ENCODE measurements around the gene MPP2. TPM values are rescaled to one million over a fixed set of nuclear protein-coding genes. Genes with fewer than 3 reads are reported as not detected.

The MPP2 gene
- total and polyA plus RNA-seq, 2 donors from 2014 or later: 1.2 to 2.7 TPM

GRCh38 chr17:43892647-43892952 is 14.7 kb downstream of the MPP2 start:
- Histone ChIP-seq H3K27me3 (ENCODE audit: control insufficient read depth, insufficient read depth, low read length) (no peaks in the 10 kb centered on the region), H3K4me1 (ENCODE audit: control insufficient read depth in 2 of 3, insufficient read depth in 2 of 3, low read depth in 1 of 3, low read length in 3 of 3) (no peaks in the 10 kb centered on the region), H3K9me3 (ENCODE audit: control insufficient read depth in 2 of 3, insufficient read depth in 1 of 3, low read length in 3 of 3) (no peaks in the 10 kb centered on the region), H3K36me3 (ENCODE audit: control insufficient read depth in 2 of 3, insufficient read depth in 3 of 3, low read length in 3 of 3) (no peaks in the 10 kb centered on the region), H3K27ac (ENCODE audit: low read depth in 2 of 2, low read length in 2 of 2) (no peak overlapping the region), H3K9ac (ENCODE audit: low read length in 3 of 3) (no peak overlapping the region), H3K4me3 (ENCODE audit: low read length in 3 of 3) (no peak overlapping the region)
- FAIRE-seq (no peak), DNase-seq (no peak)
- TF ChIP-seq, protein P1, sequence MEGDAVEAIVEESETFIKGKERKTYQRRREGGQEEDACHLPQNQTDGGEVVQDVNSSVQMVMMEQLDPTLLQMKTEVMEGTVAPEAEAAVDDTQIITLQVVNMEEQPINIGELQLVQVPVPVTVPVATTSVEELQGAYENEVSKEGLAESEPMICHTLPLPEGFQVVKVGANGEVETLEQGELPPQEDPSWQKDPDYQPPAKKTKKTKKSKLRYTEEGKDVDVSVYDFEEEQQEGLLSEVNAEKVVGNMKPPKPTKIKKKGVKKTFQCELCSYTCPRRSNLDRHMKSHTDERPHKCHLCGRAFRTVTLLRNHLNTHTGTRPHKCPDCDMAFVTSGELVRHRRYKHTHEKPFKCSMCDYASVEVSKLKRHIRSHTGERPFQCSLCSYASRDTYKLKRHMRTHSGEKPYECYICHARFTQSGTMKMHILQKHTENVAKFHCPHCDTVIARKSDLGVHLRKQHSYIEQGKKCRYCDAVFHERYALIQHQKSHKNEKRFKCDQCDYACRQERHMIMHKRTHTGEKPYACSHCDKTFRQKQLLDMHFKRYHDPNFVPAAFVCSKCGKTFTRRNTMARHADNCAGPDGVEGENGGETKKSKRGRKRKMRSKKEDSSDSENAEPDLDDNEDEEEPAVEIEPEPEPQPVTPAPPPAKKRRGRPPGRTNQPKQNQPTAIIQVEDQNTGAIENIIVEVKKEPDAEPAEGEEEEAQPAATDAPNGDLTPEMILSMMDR (IDR thresholded peaks at IDR 0.05; ENCODE audit: borderline replicate concordance, extremely low read depth, insufficient read depth): no peak
- intact Hi-C loops (cut with DNase I): no loop called here

DNA sequence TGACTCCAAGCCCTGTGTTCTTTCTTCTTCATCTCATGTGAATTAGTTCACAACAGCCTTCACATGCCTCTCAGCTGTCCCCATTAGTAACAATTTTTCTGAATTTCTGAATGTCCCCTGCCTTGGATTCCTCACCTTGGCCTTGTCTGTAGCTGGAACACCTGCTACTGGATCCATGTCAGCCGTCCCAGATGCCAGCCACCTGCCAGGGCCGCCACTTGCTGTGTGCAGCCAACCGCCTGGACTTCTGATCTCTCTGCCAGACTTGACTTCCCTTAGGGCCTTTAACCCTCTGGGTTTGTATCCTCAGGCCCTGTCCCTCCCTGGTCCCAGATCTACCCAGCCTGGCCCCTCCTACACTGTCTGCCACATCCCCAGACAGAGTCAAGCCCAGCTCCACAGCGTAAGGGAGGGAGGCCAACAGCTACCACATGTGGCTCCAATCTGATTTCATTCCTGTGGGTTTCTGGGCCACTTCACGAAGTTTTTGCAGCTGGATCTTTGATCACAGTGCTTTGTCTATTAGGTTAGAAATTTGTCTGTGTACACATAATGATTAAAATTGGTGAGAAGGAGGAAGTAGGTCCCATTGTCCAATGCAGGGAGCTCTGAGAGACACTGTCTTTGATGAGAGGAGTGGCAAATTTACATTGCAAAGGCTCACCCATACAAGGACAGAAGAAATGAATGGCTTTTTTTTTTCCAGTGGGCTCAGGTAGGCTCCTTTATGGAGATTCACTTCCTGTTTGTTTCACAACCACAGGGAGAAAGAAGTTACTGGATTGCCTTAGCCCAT is 15.3 kb downstream of the MPP2 start:
- no peaks in the 10 kb centered on the region for H3K27me3 ChIP-seq (ENCODE audit: control insufficient read depth, insufficient read depth, low read length)
- no peak for DNase-seq
- H3K36me3 ChIP-seq (ENCODE audit: control insufficient read depth in 2 of 3, insufficient read depth in 3 of 3, low read length in 3 of 3): no peaks in the 10 kb centered on the region
- H3K9ac ChIP-seq (ENCODE audit: low read length in 3 of 3): no peak overlapping the region
- no peak overlapping the region for H3K27ac ChIP-seq (ENCODE audit: low read depth in 2 of 2, low read length in 2 of 2)
- H3K9me3 ChIP-seq (ENCODE audit: control insufficient read depth in 2 of 3, insufficient read depth in 1 of 3, low read length in 3 of 3): no peaks in the 10 kb centered on the region
- TF ChIP-seq, protein P1 (IDR thresholded peaks at IDR 0.05; ENCODE audit: borderline replicate concordance, extremely low read depth, insufficient read depth): no peak
- H3K4me1 ChIP-seq (ENCODE audit: control insufficient read depth in 2 of 3, insufficient read depth in 2 of 3, low read depth in 1 of 3, low read length in 3 of 3): no peaks in the 10 kb centered on the region
- FAIRE-seq: no peak
- no peak overlapping the region for H3K4me3 ChIP-seq (ENCODE audit: low read length in 3 of 3)
- intact Hi-C loops (cut with DNase I): no loop called here

GRCh38 chr17:43890240-43890639 is 17.1 kb downstream of the MPP2 start:
- Histone ChIP-seq H3K4me3 (ENCODE audit: low read length in 3 of 3) (no peak overlapping the region), H3K36me3 (ENCODE audit: control insufficient read depth in 2 of 3, insufficient read depth in 3 of 3, low read length in 3 of 3) (no peaks in the 10 kb centered on the region), H3K4me1 (ENCODE audit: control insufficient read depth in 2 of 3, insufficient read depth in 2 of 3, low read depth in 1 of 3, low read length in 3 of 3) (no peaks in the 10 kb centered on the region), H3K9me3 (ENCODE audit: control insufficient read depth in 2 of 3, insufficient read depth in 1 of 3, low read length in 3 of 3) (no peaks in the 10 kb centered on the region), H3K27ac (ENCODE audit: low read depth in 2 of 2, low read length in 2 of 2) (no peak overlapping the region), H3K9ac (ENCODE audit: low read length in 3 of 3) (no peak overlapping the region), H3K27me3 (ENCODE audit: control insufficient read depth, insufficient read depth, low read length) (no peaks in the 10 kb centered on the region)
- intact Hi-C loops (cut with DNase I): no loop called here
- no peak for FAIRE-seq
- DNase-seq: no peak
- TF ChIP-seq, protein P1 (IDR thresholded peaks at IDR 0.05; ENCODE audit: borderline replicate concordance, extremely low read depth, insufficient read depth): no peak

- Histone ChIP-seq H3K9ac (ENCODE audit: low read length in 3 of 3) (no peak overlapping the region), H3K4me3 (ENCODE audit: low read length in 3 of 3) (no peak overlapping the region), H3K27ac (ENCODE audit: low read depth in 2 of 2, low read length in 2 of 2) (no peak overlapping the region), H3K36me3 (ENCODE audit: control insufficient read depth in 2 of 3, insufficient read depth in 3 of 3, low read length in 3 of 3) (no peaks in the 10 kb centered on the region), H3K27me3 (ENCODE audit: control insufficient read depth, insufficient read depth, low read length) (no peaks in the 10 kb centered on the region), H3K4me1 (ENCODE audit: control insufficient read depth in 2 of 3, insufficient read depth in 2 of 3, low read depth in 1 of 3, low read length in 3 of 3) (no peaks in the 10 kb centered on the region), H3K9me3 (ENCODE audit: control insufficient read depth in 2 of 3, insufficient read depth in 1 of 3, low read length in 3 of 3) (no peaks in the 10 kb centered on the region)
- TF ChIP-seq, protein P1 (IDR thresholded peaks at IDR 0.05; ENCODE audit: borderline replicate concordance, extremely low read depth, insufficient read depth): no peak
- DNase-seq (no peak), FAIRE-seq (no peak)
- intact Hi-C loops (cut with DNase I): no loop called here
Observed at GRCh38 chr17:43888548-43888947, 18.8 kb downstream of the MPP2 start.
